HG02610 (cell line): Measurements from ENCODE around the gene SP6.

Experiments
- ATAC-seq: cut with Tn5 transposase; IDR thresholded peaks from one replicate; pipeline ENCODE4 v1.9.1; 2021; ENCODE audit warnings: mild to moderate bottlenecking, moderate library complexity; ENCODE audit not compliant: unreplicated experiment

Gene SP6

DNA sequence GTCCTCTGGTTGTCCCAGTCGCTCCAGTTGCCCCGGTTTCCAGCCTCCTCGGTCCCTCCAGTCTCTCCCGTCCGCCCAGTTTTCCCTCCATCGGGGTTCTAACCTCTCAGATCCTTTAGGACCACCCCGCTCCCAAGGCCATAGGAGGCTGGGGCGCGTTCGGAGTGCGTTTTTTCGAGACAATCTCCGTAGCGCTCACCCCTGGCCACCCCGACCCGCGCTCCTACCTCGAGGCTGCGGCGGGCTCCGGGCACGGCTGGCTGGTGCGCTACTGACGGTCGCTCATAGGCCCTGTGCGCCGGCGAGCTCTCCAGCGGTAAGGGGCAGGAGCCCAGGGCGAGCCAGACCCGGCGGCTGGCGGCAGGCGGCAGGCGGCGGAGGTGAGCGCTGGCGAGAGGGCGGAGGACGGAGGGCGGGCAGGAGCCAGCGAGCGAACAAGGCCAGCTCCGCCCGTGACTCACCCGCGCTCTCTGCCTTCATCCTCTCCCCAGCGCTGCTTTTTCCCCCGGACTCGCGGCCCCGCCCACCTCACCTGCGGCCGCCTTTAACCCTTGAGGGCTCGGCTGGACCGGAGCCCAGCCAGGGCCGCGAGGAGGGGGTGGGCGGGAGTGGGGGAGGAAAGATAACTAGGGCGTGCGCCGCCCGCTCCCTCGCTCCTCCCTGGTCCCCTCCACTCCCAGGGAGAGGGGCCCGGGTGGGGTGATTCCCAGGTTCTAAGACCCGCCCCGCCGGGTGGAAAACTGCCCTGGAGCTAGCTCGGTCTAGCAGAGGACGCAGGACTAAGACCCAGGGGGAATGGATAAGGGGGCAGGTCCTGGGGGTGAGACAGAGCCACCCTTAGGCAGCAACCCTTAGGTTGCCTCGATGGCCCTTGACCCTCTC is at the start of gene SP6:
Gene SP6 (minus strand): TSS at position 472 of the 882 bp plus-strand sequence. CDS start 2,734 bp downstream, outside the sequence.
- no peak for ATAC-seq

DNA sequence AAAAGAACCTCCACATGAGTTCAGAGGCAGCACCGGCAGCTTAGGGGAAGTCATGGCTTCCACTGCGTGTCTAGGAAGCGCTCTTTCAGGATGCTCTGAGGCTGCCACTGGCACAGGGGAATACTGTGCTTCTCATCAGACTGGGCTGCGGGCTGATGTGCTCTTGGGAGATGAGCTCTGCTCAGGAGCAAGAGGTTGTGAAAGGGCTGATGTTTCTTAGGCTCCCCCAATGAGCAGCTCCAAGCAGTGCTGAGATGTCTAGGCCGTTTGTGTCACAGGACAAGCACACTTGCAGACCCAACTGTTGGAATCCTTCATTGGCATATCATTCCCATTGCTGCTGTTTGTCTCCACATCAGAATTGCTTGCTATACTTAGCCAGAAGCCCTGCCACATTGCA is 48.7 kb upstream of the SP6 start:
- no peak for ATAC-seq

DNA sequence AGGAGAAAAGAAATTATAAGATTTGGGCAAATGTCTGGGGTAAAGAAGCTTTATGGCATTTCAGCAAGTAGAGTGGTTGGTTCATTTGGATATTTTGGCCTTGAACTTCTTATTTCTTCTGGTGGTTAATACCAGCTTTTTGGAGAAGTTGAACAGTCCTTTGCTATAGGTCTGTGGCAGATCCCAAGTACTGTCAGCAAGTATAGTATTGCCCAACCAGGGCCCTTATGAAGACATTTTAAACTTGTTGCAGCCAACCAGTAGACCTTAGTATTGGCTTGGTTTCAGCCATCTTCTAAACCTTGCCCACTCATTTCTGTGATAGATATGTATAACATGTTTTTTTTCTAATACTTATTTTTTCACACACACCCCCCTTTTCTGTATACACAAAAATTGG is 47.3 kb upstream of the SP6 start:
- no peak for ATAC-seq

DNA sequence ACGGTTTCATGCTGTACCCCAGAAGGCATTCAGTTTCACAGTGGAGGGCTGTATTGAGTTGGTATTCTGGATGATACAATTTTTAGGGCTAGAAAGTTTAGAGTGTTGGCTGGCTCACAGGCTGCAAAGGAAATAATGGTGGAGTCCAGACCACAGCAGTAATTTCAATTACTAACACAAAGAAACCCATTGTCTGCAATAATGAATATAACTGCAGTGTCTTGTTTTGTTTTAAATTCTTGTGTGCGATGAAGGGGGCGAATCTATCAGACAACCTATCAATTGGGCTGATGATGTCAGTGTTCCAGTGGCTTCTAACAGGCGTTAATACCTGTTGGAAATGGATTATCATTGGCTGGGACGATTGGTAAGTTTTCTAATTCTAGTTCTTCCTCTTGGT is 46.6 kb upstream of the SP6 start:
- ATAC-seq = no peak

DNA sequence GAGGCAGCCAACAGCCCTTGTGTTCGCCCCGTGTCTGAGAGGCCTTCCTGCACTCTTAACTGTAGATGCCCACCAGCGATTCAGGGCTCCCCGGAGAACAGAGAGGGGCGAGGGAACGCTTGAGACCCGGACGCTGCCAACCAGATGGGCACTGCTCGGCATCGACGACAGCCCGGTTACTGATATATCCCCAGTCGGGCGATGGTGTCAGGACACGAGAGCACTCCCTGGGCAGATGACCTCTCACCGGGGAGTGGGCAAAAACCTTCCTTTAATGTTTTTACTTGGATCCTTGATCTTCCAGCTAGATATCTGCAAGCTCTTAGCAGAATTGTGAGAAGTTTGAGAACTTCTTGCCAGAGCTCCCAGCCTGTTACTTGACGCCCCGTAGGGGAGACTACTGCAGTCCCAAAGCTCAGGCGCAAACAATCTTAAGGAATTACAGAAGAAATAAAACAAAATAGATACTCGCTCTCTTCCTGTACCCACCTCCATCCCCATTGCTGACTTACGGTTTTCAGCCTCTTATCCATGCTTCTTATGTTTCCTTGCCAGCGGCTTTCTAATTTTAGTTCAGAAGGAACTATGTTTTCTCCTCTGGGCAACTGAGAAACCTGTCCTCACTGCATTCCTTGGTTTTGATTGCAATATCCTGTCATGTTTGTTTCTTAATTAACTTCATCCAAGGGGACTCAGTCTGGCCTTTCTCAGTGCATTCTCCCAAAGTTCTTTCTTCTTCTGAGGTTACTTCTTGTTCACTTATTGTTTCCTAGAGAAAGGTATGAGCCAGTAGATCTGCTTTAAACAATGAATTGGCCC is 45.9 kb upstream of the SP6 start:
- no peak for ATAC-seq

DNA sequence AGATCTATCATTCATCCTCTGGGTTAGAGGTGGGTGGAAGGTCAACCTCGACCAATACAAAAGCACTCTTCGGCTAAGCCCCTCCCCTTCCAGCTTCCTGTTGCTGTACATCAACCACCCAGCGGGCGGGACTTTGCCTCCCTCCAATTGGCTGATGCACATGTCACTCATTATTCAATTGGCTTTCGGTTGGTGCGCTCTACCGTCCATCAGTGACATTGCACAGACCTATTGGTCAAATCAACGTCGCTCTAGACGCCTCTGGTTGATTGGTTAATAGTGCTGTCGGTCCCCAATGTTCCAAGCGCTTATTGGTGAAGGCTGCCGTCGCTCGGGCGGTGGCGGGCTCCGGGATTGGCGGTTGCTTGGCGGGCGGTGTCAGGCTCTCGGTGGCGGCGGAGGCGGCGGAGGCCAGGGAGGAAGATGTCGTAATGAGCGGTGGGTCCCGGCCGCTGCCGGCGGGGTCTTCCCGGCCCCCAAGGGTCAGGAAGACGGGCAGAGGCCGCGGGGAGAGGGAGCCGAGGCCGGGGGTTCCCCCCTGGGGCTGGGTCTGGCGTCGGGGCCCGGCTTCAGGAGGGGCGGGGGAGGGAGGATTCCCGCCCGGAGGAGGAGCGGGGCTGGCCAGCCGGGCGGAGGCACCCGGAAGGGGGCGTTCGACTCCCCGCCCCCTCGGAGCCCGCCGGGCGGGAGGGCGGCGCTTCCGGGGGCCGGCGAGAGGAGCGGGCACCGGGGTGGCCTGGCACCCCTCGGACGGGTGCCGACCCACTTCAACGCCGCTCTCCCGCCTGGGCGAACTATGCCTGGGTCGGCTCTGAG is 45.1 kb upstream of the SP6 start, which contains the start of gene SP2:
Gene SP2 (plus strand): TSS at position 381 of the 816 bp plus-strand sequence. CDS start 51 bp downstream, at position 432.
- peak; percentile 93 for ATAC-seq

DNA sequence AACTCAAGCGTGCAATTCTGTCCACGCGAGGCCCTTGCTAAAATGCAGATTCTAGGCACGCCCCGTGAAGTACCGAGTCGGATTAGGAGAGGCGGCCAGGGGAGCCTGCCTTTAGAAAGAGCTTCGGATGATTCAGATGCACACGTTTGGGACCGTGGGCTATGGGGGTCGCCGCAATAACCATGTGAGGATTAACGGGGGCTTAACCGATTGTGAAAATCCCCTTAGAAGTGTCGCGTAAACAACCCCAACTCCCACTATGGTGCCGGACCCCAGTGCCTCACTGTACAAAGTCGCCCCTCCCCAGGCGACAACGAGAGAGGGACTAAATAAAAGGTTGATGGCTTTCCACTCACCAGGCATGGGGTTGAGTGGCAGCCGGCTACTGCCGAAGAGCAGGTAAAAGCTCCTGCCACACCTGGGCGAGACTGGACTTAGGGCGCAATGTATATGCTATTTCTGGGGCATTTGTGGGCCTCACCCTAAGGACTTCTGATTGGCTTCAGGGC is 44.4 kb upstream of the SP6 start:
- no peak for ATAC-seq

DNA sequence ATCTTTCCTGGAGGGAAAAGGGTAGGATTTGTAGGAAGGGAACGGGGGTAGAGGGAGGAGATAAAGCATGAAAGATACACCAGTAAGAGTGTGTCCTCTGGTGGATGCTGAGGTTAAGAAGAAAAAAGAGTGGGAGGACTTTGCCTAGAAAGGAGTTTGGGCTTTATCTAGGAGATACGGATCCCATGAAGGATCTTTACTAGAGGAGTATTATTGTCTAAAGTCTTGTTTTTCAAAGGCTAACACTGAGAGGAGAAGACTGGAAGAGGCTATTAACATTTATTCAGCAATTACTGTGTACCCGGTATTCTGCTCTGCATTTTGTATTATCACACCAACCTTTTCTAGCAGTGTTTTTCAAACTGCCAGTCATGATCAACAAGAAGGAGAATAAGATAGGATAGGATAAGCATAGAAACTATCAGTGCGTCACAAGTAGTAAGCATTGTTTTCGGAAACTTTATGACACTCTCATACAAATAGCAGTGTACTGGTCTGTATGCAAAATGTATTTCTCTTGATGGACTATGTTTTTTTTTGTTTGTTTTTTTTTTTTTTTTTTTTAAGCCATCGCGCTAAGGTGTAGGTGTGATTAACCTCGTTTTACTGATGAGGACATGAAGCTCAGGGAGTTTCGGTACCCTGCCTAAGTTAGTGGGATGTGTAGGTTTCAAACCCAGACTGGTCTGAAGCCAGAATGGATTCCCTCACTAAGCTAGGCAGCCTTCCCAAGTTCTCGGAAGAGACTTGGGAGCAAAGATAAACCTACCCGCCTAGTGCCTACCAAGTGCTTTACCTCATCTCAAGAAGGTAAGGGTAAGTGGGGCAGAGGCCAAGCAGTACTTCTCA is 43.8 kb upstream of the SP6 start:
- no peak for ATAC-seq

DNA sequence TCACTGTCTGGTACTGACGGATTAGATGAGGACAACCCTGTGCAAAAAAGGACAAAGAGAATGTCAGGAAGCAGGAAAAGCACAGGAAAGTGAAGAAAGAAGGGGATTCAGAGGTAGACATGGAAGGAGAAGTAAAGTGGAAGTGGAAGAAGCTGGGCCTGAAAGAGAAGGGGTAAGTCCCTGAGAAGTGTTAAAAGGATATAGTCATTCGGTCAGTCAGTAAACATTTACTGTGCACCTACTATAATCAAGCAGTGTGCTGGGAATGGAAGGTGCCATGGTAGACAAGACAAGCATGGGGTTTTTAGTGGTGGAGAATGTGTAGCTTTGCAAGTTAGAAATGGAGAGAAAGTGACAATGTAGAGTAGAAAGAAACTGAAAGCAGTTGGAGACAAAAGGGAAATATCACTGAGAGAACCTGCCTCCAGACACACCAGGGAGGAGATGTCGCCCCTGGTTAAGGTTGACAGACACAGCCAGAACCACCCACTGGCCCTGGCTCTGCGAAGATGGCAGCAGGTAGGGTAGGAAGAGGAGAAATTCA is 40.7 kb upstream of the SP6 start:
- ATAC-seq = no peak

DNA sequence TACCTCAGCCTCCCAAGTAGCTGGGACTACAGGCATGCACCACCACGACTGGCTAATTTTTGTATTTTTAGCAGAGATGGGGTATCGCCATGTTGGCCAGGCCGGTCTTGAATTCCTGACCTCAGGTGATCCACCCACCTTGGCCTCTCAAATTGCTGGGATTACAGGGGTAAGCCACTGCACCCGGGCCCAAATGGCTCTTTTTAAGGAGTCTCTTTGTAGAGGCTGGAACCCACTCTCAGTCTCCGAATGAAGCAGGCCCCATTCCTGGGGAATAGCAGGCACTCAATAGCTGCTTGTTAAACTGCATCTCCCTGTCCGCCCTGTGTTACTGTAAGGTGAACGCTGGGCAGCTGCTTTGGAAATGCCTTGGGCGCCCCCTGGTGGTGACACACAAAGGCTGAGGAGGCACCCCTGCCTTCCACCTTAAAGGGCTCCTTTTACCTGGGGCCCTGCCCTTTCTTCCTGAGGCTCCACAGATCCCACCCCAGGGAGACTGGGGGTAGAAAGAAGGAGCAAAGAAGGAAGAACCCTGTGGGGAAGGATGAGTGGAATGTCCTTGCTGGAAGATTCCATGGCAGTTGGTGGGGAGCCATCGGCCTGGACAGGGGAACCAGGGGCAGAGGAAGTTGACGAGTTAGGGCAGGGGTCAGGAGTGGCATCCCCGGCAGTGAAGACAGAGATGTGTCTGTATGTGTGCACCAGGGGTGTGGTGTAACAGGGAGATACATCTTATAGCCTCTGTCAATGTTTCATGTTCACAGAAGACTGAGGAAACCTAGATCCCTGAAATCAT is 39.0 kb upstream of the SP6 start:
- ATAC-seq = peak; percentile 61

DNA sequence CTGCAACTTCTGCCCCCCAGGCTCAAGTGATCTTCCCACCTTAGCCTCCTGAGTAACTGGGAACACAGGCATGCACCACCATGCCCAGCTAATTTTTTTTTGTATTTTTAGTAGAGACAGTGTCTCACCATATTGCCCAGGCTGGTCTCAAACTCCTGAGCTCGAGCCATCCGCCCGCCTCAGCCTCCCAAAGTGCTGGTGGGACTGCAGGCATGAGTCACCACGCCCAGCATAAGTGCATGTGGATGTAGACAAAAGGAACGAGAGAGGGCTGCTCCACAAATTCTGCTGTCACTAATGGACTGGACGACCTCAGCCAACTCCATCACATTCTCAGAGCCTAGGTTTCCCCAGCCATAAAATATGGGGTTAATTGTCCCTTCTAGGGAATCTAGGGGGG is 37.3 kb upstream of the SP6 start:
- ATAC-seq = no peak

DNA sequence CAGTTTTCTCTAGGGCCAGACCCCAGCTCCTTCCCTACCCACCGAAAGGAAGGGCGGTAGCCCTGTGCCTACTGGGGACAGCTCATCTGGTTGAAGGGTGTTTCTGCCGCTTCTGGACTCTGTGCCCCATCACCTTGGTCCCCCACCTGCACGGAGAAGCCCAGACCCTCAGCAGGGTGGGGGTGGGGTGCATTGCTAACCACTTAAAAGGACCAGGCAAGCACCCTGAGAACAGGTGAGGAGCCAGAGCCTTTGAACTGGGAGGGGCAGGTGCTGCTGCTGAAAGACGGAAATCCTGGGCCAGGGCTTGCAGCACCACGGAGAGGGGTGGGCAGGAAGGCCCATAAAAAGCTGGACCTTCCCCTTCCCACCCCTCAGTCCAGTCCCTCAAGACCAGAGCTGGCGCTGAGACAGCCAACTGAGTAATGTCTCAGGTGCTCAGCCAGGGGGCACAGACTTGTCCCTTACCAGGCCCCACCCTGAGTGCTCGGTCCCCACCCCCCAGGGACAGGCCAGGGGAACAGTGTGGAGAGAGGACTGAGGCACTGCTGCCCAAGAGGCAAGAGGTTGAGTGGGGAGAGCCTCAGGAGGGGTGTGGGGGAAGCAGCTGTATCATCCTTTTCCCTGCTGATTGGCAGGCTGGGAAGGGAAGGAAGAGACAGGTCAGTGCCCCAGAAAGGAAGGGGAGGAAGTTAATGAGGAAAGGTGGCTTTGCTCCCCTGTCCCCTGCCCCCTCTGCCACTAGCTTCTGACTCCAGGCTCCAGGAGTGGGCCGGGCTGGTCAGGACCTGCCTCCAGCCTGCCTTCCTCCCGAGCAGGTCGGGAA is 34.2 kb upstream of the SP6 start:
- no peak for ATAC-seq

DNA sequence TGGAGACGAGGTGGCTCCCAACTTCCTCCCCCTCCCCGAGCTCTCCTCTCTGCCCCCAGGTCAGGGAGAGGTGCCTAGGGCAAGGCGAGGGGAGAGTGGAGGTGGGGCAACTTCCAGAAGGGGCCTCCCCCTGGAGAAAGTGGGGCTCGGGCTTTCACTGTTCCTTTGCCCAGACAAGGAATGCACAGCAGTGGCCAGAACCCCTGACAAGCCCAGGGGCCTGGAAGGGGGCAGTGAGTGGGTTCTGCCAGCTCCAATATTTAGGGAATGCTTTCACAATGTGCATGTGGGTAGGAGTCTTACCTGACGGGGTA is 33.4 kb upstream of the SP6 start:
- no peak for ATAC-seq

DNA sequence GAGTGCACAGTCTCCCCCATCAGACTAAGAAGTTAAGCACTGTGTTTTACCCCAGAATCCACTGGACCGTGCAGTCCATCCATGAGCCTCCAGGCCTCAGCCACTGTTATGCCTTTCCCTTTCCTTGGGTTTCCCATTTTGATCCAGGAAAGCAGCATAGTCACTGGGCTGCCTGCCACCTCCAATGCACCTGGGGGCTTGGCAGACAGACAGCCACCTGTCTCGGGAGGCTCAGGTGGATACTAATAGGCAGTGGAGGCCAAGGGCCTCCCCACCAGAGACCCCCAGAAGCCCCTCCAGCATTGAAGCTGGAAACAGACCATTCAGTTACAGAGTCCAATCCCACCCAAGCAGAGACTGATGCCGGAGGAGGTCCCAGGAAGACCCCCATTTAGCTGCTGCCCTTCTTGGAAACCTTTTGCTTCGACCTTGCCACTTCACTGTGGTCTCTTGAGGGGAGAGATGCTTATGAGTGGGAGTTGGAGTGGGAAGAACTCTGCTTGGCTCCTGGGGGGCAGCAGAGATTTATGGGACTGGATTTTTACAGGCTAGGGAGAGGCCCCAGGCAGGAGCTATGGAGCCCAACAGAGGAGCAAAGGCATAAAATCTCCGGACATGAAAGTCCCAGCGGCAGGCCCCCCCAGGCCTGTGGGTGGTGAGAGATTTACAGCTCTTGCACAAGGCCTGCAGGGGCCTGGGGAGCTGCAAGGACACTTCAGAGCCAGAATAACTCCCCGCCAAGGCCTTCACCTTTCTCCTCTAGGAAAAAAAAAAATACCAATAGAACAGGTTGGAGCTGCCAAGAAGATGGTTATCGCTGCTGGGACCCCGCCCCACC is 32.8 kb upstream of the SP6 start:
- ATAC-seq = no peak

DNA sequence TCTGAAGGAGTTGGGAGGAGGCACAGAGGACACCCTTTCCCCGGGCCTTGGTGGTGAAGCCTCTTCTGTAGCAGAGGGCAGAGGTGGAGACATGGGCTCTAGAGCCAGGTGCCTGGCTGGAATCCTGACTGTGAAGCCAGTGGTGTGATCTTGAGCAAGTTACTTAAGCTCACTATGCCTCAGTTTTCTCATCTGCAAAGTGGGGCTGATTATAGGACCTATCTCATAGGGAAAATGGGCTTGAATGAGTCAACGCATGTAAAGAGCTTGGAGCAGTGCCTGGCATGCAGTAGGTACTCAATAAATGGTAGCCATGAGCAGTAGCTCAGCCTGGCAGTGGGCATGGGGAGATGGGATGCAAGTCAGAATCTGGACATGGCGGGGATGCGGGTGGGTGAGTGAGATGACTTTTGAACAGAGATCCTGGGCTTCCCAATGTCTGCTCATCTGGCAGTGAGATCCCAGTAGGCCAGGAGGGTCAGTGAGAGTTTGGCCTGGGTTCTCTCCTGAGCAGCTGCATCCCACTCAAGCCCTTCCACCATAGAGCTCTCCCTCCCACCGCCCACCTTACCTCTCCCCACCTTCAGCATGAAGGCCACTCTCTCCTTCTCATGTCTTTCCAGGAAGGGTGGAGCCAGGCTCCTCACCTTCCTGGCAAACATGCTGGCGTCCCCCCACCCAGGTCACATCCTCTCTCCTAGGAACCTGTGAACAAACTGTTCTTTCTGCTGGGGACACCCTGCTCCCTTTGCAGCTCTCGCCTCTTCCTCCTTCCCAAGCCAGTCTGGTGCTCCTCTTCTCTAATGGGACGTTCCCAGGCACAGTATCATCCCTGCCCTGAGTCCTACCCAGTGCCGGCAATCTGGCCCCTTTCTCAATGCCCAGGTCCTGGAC is 32.0 kb upstream of the SP6 start:
- no peak for ATAC-seq

DNA sequence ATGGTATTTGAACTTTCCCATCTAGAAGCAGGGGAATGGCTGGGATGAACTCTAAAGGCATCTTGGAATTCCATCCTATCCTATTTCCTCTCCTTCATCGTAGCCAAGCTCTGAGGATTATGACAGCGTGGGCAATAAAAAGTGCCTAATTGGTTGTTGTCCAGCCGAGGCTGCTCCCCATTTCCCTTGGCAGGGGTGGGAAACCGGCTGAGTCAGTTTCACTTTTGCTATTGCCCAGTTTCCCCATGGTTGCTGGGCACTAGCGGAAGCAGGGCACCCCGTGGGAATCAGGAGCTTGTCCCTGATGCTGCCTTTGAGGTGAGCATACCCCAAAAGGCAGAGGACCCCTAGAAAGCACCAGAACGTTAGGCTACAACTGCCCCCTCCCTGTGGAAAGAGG is 31.3 kb upstream of the SP6 start:
- ATAC-seq = no peak
